Measurements from ENCODE around the gene TOPORS. TPM values are rescaled to one million over a fixed set of nuclear protein-coding genes. Genes with fewer than 3 reads are reported as not detected.
"Not testable (repeated sequence)": the region's sequence is repeated elsewhere in the genome, so short reads cannot be mapped to it uniquely, and the experiment has no call there.

TOPORS gene
- total and polyA plus RNA-seq, 4 experiments from 2014 or later, result 24.1 to 32.4 (median 24.5) TPM

GRCh38 chr9:32551276-32552051, 922 bp downstream of the TOPORS start:
- intact Hi-C loops (cut with micrococcal nuclease), result loop anchor here (1.0 to 2.0 kb wide), 5 partner anchors 22 to 713 kb away; partner anchors contain the start of genes ACO1, APTX, BAG1 and CHMP5
- H3K36me3 ChIP-seq (ENCODE audit: insufficient read depth, low read length), result no peaks in the 10 kb centered on the region
- H3K27ac ChIP-seq (ENCODE audit: low read depth, low read length), result peak overlapping the region; percentile 88
- Mint-ChIP-seq H3K4me3 (peak overlapping the region; percentile 92 to 99 (median 97)), H3K27me3 (no peaks in the 10 kb centered on the region), H3K9me3 (peaks cover 0 to 3% (median 0%) of the 10 kb centered on the region in 8 donors), H3K36me3 (peaks cover 4 to 33% of the 10 kb centered on the region in 2 donors), H3K4me1 (peaks cover 27 to 67% (median 51%) of the 10 kb centered on the region in 4 donors), H3K27ac (peak overlapping the region; percentile 92 to 100 (median 98))
- H3K4me1 ChIP-seq (ENCODE audit: insufficient read depth, low read length), result peaks cover 40% of the 10 kb centered on the region
- H3K27me3 ChIP-seq (ENCODE audit: insufficient read depth, low read length), result no peaks in the 10 kb centered on the region
- ChIA-PET POLR2A (ENCODE audit: partially characterized antibody) (interaction anchor here (0.8 to 4.7 kb wide), 13 partner anchors 10 to 1203 kb away, joined by 3 to 69 read pairs (median 9); partner anchors contain the start of genes ACO1, DNAJA1, NDUFB6 and RIGI), CTCF (ENCODE audit: partially characterized antibody) (interaction anchor here (1.1 to 5.8 kb wide), 10 partner anchors 16 to 173 kb away, joined by 3 to 72 read pairs (median 19); partner anchors contain the start of genes ACO1, NDUFB6 and RIGI)
- peak; percentile 49 to 60 (median 55) for DNase-seq
- no peaks in the 10 kb centered on the region for H3K9me3 ChIP-seq (ENCODE audit: control insufficient read depth in 1 of 2, low read length in 2 of 2)
- peak overlapping the region; percentile 93 to 98 for H3K4me3 ChIP-seq (ENCODE audit: low read length in 2 of 2)

GRCh38 chr9:32550562-32551275, 1.7 kb downstream of the TOPORS start:
- intact Hi-C loops (cut with micrococcal nuclease), result loop anchor here (1.0 to 2.0 kb wide), 2 partner anchors 24 to 714 kb away; partner anchors contain the start of genes BAG1, CHMP5 and RIGI
- Mint-ChIP-seq H3K4me3 (peak overlapping the region; percentile 92 to 99 (median 97)), H3K27me3 (no peaks in the 10 kb centered on the region), H3K4me1 (peaks cover 28 to 66% (median 49%) of the 10 kb centered on the region in 4 donors), H3K27ac (peak overlapping the region; percentile 92 to 100 (median 98)), H3K36me3 (peaks cover 0 to 29% of the 10 kb centered on the region in 2 donors), H3K9me3 (peaks cover 0 to 3% (median 0%) of the 10 kb centered on the region in 8 donors)
- Histone ChIP-seq H3K4me1 (ENCODE audit: insufficient read depth, low read length) (peaks cover 48% of the 10 kb centered on the region), H3K27me3 (ENCODE audit: insufficient read depth, low read length) (no peaks in the 10 kb centered on the region), H3K36me3 (ENCODE audit: insufficient read depth, low read length) (no peaks in the 10 kb centered on the region), H3K9me3 (ENCODE audit: control insufficient read depth in 1 of 2, low read length in 2 of 2) (no peaks in the 10 kb centered on the region), H3K4me3 (ENCODE audit: low read length in 2 of 2) (peak overlapping the region; percentile 93 to 98), H3K27ac (ENCODE audit: low read depth, low read length) (peak overlapping the region; percentile 88)
- ChIA-PET CTCF (ENCODE audit: partially characterized antibody) (interaction anchor here (0.9 to 5.8 kb wide), 12 partner anchors 13 to 172 kb away, joined by 3 to 72 read pairs (median 11); partner anchors contain the start of genes ACO1, NDUFB6 and RIGI), POLR2A (ENCODE audit: partially characterized antibody) (interaction anchor here (0.8 to 4.7 kb wide), 14 partner anchors 9 to 474 kb away, joined by 3 to 69 read pairs (median 8); partner anchors contain the start of genes ACO1, DNAJA1, NDUFB6 and RIGI)
- peak; percentile 95 to 99 (median 95) for DNase-seq

- no peaks in the 10 kb centered on the region for H3K27me3 ChIP-seq (ENCODE audit: insufficient read depth, low read length)
- Mint-ChIP-seq H3K9me3 (peaks cover 0 to 3% (median 0%) of the 10 kb centered on the region in 8 donors), H3K27ac (peak overlapping the region; percentile 90 to 97 (median 95)), H3K4me3 (peak overlapping the region; percentile 88 to 99 (median 95)), H3K4me1 (peaks cover 29 to 71% (median 47%) of the 10 kb centered on the region in 4 donors), H3K27me3 (no peaks in the 10 kb centered on the region), H3K36me3 (peaks cover 0 to 29% of the 10 kb centered on the region in 2 donors)
- no peaks in the 10 kb centered on the region for H3K9me3 ChIP-seq (ENCODE audit: control insufficient read depth in 1 of 2, low read length in 2 of 2)
- H3K4me3 ChIP-seq (ENCODE audit: low read length in 2 of 2), result peak overlapping the region; percentile 93 to 98
- intact Hi-C loops (cut with micrococcal nuclease), result loop anchor here (1.0 to 2.0 kb wide), 2 partner anchors 24 to 715 kb away; partner anchors contain the start of genes BAG1, CHMP5 and RIGI
- H3K27ac ChIP-seq (ENCODE audit: low read depth, low read length), result peak overlapping the region; percentile 88
- DNase-seq, result peak in 2 of 5 donors; percentile 4 to 15
- ChIA-PET POLR2A (ENCODE audit: partially characterized antibody) (interaction anchor here (0.8 to 4.7 kb wide), 13 partner anchors 9 to 475 kb away, joined by 3 to 69 read pairs (median 9); partner anchors contain the start of genes ACO1, DNAJA1, NDUFB6 and RIGI), CTCF (ENCODE audit: partially characterized antibody) (interaction anchor here (0.9 to 5.8 kb wide), 14 partner anchors 13 to 171 kb away, joined by 3 to 72 read pairs (median 5); partner anchors contain the start of genes ACO1, NDUFB6 and RIGI)
- no peaks in the 10 kb centered on the region for H3K36me3 ChIP-seq (ENCODE audit: insufficient read depth, low read length)
- H3K4me1 ChIP-seq (ENCODE audit: insufficient read depth, low read length), result peaks cover 49% of the 10 kb centered on the region
These were observed 2.2 kb downstream of the TOPORS start for GRCh38 chr9:32550150-32550561.

DNA sequence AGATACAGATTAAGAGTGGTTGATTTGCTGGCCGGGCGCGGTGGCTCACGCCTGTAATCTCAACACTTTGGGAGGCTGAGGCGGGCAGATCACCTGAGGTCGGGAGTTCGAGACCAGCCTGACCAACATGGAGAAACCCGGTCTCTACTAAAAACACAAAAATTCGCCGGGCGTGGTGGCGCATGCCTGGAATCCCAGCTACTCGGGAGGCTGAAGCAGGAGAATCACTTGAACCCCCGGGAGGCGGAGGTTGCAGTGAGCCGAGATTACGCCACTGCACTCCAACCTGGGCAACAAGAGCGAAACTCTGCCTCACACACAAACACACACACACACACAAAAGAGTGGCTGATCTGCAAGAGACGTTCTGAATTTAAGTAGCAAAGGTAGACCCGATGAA, 4.2 kb downstream of the TOPORS start:
- CTCF ChIA-PET (ENCODE audit: partially characterized antibody), result interaction anchor here (0.9 to 5.8 kb wide), 3 partner anchors 18 to 25 kb away, joined by 3 to 72 read pairs (median 44); partner anchors contain the start of genes NDUFB6 and RIGI
- peaks cover 37% of the 10 kb centered on the region for H3K4me1 ChIP-seq (ENCODE audit: insufficient read depth, low read length)
- H3K36me3 ChIP-seq (ENCODE audit: insufficient read depth, low read length); H3K4me3 ChIP-seq (ENCODE audit: low read length in 2 of 2); H3K27ac ChIP-seq (ENCODE audit: low read depth, low read length); intact Hi-C loops (cut with micrococcal nuclease); H3K27me3 Mint-ChIP-seq; DNase-seq; POLR2A ChIA-PET (ENCODE audit: partially characterized antibody); H3K9me3 Mint-ChIP-seq; H3K27me3 ChIP-seq (ENCODE audit: insufficient read depth, low read length); H3K9me3 ChIP-seq (ENCODE audit: control insufficient read depth in 1 of 2, low read length in 2 of 2): not testable (repeated sequence)
- Mint-ChIP-seq H3K36me3 (peaks cover 9 to 38% of the 10 kb centered on the region in 2 donors), H3K4me3 (peak overlapping the region in 2 of 8 donors; percentile 16 to 57), H3K27ac (peak overlapping the region in 1 of 7 donors; percentile 68), H3K4me1 (peaks cover 23 to 67% (median 45%) of the 10 kb centered on the region in 4 donors)

DNA sequence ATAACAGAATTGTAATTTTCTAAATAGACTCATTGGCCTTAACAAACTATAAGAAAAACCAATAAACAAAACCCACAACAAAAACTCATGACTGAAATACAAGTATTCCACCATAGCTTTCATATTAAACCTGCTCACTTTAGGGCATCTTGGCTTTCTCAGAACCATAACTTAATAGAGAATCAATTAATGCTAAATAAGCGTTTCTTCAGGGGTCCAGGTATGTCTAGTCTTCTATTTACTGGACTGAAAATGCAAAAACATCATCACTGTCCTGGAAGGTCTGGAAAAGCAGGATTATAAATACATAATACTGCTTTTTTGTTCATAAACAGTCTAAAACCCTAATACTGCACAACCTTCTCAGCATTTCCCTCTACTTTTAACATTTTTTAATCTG, 6.5 kb downstream of the TOPORS start:
- H3K27me3 ChIP-seq (ENCODE audit: insufficient read depth, low read length), result no peaks in the 10 kb centered on the region
- Mint-ChIP-seq H3K36me3 (peaks cover 28 to 42% of the 10 kb centered on the region in 2 donors), H3K27ac (peak overlapping the region in 1 of 7 donors; percentile 15), H3K4me1 (peaks cover 20 to 50% (median 36%) of the 10 kb centered on the region in 4 donors), H3K9me3 (peaks cover 0 to 2% (median 0%) of the 10 kb centered on the region in 8 donors), H3K4me3 (no peak overlapping the region), H3K27me3 (no peaks in the 10 kb centered on the region)
- H3K4me1 ChIP-seq (ENCODE audit: insufficient read depth, low read length), result peaks cover 31% of the 10 kb centered on the region
- H3K27ac ChIP-seq (ENCODE audit: low read depth, low read length), result no peak overlapping the region
- POLR2A ChIA-PET (ENCODE audit: partially characterized antibody), result interaction anchor here (1.5 kb wide), 1 partner anchor 21 kb away, joined by 5 read pairs; no protein-coding TSS in a partner anchor
- DNase-seq, result no peak
- no peaks in the 10 kb centered on the region for H3K9me3 ChIP-seq (ENCODE audit: control insufficient read depth in 1 of 2, low read length in 2 of 2)
- CTCF ChIA-PET (ENCODE audit: partially characterized antibody), result interaction anchor here (1.2 to 2.5 kb wide), 4 partner anchors 20 to 167 kb away, joined by 3 to 10 read pairs (median 4); partner anchors contain the start of gene RIGI
- intact Hi-C loops (cut with micrococcal nuclease), result no loop called here
- no peak overlapping the region for H3K4me3 ChIP-seq (ENCODE audit: low read length in 2 of 2)
- H3K36me3 ChIP-seq (ENCODE audit: insufficient read depth, low read length), result peaks cover 14% of the 10 kb centered on the region

DNA sequence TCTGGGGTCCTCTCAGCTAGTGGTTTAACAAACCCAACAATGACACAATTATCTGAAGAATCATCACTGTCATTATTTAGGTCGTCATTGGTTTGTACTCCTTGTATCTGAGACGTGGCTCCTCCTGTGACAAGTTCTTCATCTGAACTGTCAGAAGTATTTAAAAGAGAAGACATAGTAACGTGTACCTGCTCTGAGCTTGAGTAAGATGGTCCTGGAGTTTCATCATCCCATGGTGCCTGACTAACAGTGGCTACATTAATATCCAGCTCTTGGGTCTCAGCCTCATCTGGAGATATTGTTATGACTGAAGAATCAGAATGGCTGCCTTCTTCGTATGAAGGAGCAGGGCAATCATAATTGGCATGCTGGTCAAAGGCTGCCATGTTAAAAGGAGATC, 9.3 kb downstream of the TOPORS start:
- H3K4me1 ChIP-seq (ENCODE audit: insufficient read depth, low read length), result peaks cover 11% of the 10 kb centered on the region
- Mint-ChIP-seq H3K27ac (peak overlapping the region in 1 of 7 donors; percentile 5), H3K27me3 (no peaks in the 10 kb centered on the region), H3K9me3 (peaks cover 0 to 1% (median 0%) of the 10 kb centered on the region in 8 donors), H3K4me1 (peaks cover 7 to 23% (median 17%) of the 10 kb centered on the region in 4 donors), H3K4me3 (no peak overlapping the region), H3K36me3 (peaks cover 28 to 32% of the 10 kb centered on the region in 2 donors)
- no peaks in the 10 kb centered on the region for H3K27me3 ChIP-seq (ENCODE audit: insufficient read depth, low read length)
- no peak overlapping the region for H3K4me3 ChIP-seq (ENCODE audit: low read length in 2 of 2)
- H3K36me3 ChIP-seq (ENCODE audit: insufficient read depth, low read length), result peaks cover 14% of the 10 kb centered on the region
- no peak overlapping the region for H3K27ac ChIP-seq (ENCODE audit: low read depth, low read length)
- no peaks in the 10 kb centered on the region for H3K9me3 ChIP-seq (ENCODE audit: control insufficient read depth in 1 of 2, low read length in 2 of 2)
- DNase-seq, result no peak
- POLR2A ChIA-PET (ENCODE audit: partially characterized antibody), result no interaction called here
- intact Hi-C loops (cut with micrococcal nuclease), result no loop called here
- CTCF ChIA-PET (ENCODE audit: partially characterized antibody), result interaction anchor here (1.4 to 2.7 kb wide), 2 partner anchors 17 to 37 kb away, joined by 8 to 12 read pairs; partner anchors contain the start of gene RIGI
